Tibial nerve (tissue), 4 donors: ENCODE results near the gene RNF40. TPM values are rescaled to one million over a fixed set of nuclear protein-coding genes. Genes with fewer than 3 reads are reported as not detected.

Experiments used
- DNase-seq, 2 donors: peaks; one replicate each; pipeline ENCODE4 v3.0.0-alpha.2; 2019; ENCODE audit warnings: low spot score in 2 of 2
- H3K27ac ChIP-seq, 4 donors: fragments of 200-600 bp; sonication (generic) in 3 of 4; one replicate each; pipeline ENCODE4 v1.5.1; 2017 to 2019; ENCODE audit warnings: mild to moderate bottlenecking in 1 of 4
- H3K27me3 ChIP-seq, 2 donors: fragments of 200-600 bp; sonication (generic) in 1 of 2; one replicate each; pipeline versions ENCODE4 v1.5.1 to v1.6.0; 2017 to 2019
- H3K36me3 ChIP-seq, 3 donors: fragments of 200-600 bp; sonication (generic); one replicate each; pipeline ENCODE4 v1.5.1; 2018 to 2019
- H3K4me1 ChIP-seq, 4 donors: fragments of 200-600 bp; sonication (generic) in 3 of 4; one replicate each; pipeline ENCODE4 v1.5.1; 2017 to 2019
- H3K4me3 ChIP-seq, 4 donors: fragments of 200-600 bp; sonication (generic) in 3 of 4; one replicate each; pipeline ENCODE4 v1.5.1; 2017 to 2019; ENCODE audit warnings: mild to moderate bottlenecking in 1 of 4, moderate library complexity in 1 of 4
- H3K9me3 ChIP-seq, 4 donors: fragments of 200-600 bp; sonication (generic) in 3 of 4; one replicate each; pipeline ENCODE4 v1.5.1; 2017 to 2019
- EP300 ChIP-seq, 2 donors: sonication (generic); formaldehyde crosslinking; IDR thresholded peaks; one replicate each; pipeline ENCODE4 v1.6.1; 2017; ENCODE audit warnings: antibody characterized with exemption in 2 of 2, mild to moderate bottlenecking in 1 of 2
- POLR2A ChIP-seq, 2 donors: fragments of 450-650 bp; IDR thresholded peaks; one replicate each; pipeline ENCODE4 v1.6.1; 2017; ENCODE audit warnings: antibody characterized with exemption in 2 of 2, mild to moderate bottlenecking in 2 of 2, moderate library complexity in 2 of 2
- WGBS, 2 donors: methylation state at CpG; one replicate each; pipeline ENCODE4 v1.1.5; 2018; 5-methylcytosine and 5-hydroxymethylcytosine counted together
- total RNA-seq, 4 donors: library from RNA; depleted of rRNA; stranded (reverse); fragments of >200 nt; gene quantifications; one replicate each; pipeline ENCODE4 v1.1.0, GENCODE V29; 2016
- TF ChIP-seq, protein P1 (sequence below), 5 experiments: fragments of 200-600 bp in 3 of 5; fragments of 450-650 bp in 2 of 5; sonication (generic) in 3 of 5; IDR thresholded peaks; one replicate each; pipeline ENCODE4 v1.5.1; 2016 to 2019; ENCODE audit warnings: antibody characterized with exemption in 5 of 5, mild to moderate bottlenecking in 3 of 5, moderate library complexity in 2 of 5

The RNF40 gene
- total RNA-seq, 4 donors from 2014 or later = 71.7 to 127 (median 91.5) TPM

DNA sequence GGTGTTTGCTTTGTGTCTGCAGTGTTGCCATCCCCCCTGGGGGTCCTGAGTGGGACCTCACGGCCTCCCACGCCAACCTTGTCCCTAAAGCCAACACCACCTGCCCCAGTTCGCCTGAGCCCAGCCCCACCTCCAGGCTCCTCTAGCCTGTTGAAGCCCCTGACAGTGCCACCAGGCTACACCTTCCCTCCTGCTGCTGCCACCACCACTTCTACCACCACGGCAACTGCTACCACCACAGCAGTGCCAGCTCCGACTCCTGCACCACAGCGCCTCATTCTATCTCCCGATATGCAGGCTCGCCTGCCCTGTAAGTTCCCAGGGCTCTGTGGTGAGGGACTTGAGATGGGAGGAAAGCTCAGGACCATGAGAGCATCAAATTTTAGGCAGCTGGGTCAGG, 41.0 kb upstream of the RNF40 start:
- 93% methylated on average over 8 of the region's 8 CpGs for WGBS, 2 donors
- DNase-seq = no peak
- H3K4me3 ChIP-seq = no peak overlapping the region
- H3K27ac ChIP-seq = no peak overlapping the region
- H3K4me1 ChIP-seq = peaks cover 0 to 3% (median 0%) of the 10 kb centered on the region in 4 donors
- H3K27me3 ChIP-seq = no peaks in the 10 kb centered on the region
- H3K9me3 ChIP-seq = no peaks in the 10 kb centered on the region
- H3K36me3 ChIP-seq = peaks cover 6 to 100% (median 57%) of the 10 kb centered on the region in 3 donors
- no peak for TF ChIP-seq POLR2A (IDR thresholded peaks at IDR 0.05)
- TF ChIP-seq, protein P1, sequence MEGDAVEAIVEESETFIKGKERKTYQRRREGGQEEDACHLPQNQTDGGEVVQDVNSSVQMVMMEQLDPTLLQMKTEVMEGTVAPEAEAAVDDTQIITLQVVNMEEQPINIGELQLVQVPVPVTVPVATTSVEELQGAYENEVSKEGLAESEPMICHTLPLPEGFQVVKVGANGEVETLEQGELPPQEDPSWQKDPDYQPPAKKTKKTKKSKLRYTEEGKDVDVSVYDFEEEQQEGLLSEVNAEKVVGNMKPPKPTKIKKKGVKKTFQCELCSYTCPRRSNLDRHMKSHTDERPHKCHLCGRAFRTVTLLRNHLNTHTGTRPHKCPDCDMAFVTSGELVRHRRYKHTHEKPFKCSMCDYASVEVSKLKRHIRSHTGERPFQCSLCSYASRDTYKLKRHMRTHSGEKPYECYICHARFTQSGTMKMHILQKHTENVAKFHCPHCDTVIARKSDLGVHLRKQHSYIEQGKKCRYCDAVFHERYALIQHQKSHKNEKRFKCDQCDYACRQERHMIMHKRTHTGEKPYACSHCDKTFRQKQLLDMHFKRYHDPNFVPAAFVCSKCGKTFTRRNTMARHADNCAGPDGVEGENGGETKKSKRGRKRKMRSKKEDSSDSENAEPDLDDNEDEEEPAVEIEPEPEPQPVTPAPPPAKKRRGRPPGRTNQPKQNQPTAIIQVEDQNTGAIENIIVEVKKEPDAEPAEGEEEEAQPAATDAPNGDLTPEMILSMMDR (IDR thresholded peaks at IDR 0.05) = no peak
- no peak for TF ChIP-seq EP300 (IDR thresholded peaks at IDR 0.05)

DNA sequence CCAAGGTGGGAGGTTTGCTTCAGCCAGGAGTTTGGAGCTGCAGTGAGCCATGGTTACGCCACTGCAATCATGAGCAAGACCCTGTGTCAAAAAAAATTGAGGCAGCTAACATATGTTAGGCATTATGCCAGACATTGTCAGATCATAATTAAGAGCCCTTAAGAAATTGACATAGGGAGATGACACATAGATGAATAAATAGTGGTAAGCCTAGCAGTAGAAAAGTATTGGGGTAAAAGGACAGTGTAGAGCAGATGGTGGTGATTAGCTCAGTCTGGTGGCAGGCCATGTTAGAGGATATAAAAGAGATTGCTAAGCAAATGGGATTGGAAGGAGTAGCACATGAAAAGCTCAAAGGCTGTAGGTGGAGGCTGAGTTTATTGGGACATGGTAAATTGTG, 40.5 kb upstream of the RNF40 start:
- Histone ChIP-seq H3K4me3 (no peak overlapping the region), H3K27me3 (no peaks in the 10 kb centered on the region), H3K4me1 (peaks cover 0 to 7% (median 0%) of the 10 kb centered on the region in 4 donors), H3K36me3 (peaks cover 6 to 100% (median 56%) of the 10 kb centered on the region in 3 donors), H3K27ac (no peak overlapping the region), H3K9me3 (no peaks in the 10 kb centered on the region)
- WGBS, 2 donors = 90 to 94% methylated on average over 1 of the region's 1 CpG
- no peak for TF ChIP-seq POLR2A (IDR thresholded peaks at IDR 0.05)
- TF ChIP-seq EP300 (IDR thresholded peaks at IDR 0.05) = no peak
- TF ChIP-seq, protein P1 (IDR thresholded peaks at IDR 0.05) = no peak
- no peak for DNase-seq

DNA sequence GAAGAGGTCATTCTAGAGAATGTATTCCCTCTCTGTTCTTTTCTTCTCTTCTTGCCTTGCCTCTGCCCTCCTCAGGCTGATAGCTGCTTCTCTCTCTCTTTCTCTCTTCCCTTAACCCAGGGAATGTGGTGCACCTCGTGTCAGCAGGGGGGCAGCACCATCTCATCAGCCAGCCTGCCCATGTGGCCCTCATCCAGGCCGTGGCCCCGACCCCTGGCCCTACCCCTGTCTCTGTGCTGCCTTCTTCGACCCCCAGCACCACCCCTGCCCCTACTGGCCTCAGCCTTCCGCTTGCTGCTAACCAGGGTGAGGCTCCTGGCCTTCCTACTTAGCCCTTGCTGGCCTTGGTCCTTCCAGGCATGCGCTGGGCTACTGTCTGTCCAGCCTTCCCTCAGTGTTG, 39.7 kb upstream of the RNF40 start:
- no peak for DNase-seq
- H3K27ac ChIP-seq = no peak overlapping the region
- no peaks in the 10 kb centered on the region for H3K9me3 ChIP-seq
- H3K36me3 ChIP-seq = peaks cover 6 to 100% (median 56%) of the 10 kb centered on the region in 3 donors
- no peak overlapping the region for H3K4me3 ChIP-seq
- H3K4me1 ChIP-seq = peaks cover 0 to 8% (median 0%) of the 10 kb centered on the region in 4 donors
- 65 to 75% methylated on average over 6 of the region's 6 CpGs for WGBS, 2 donors
- no peaks in the 10 kb centered on the region for H3K27me3 ChIP-seq
- no peak for TF ChIP-seq POLR2A (IDR thresholded peaks at IDR 0.05)
- TF ChIP-seq, protein P1 (IDR thresholded peaks at IDR 0.05) = no peak
- TF ChIP-seq EP300 (IDR thresholded peaks at IDR 0.05) = no peak

DNA sequence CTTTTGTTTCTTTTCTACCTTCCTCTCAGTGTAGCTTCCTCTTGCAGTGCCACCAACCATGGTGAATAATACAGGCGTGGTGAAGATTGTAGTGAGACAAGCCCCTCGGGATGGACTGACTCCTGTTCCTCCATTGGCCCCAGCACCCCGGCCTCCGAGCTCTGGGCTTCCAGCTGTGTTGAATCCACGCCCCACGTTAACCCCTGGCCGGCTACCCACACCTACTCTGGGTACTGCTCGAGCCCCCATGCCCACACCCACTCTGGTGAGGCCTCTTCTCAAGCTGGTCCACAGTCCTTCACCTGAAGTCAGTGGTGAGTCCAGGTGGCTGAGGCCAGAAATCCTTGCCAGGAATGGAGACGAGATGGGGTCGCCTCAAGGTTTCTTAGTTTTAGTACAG, 39.2 kb upstream of the RNF40 start:
- 81 to 84% methylated on average over 10 of the region's 10 CpGs for WGBS, 2 donors

DNA sequence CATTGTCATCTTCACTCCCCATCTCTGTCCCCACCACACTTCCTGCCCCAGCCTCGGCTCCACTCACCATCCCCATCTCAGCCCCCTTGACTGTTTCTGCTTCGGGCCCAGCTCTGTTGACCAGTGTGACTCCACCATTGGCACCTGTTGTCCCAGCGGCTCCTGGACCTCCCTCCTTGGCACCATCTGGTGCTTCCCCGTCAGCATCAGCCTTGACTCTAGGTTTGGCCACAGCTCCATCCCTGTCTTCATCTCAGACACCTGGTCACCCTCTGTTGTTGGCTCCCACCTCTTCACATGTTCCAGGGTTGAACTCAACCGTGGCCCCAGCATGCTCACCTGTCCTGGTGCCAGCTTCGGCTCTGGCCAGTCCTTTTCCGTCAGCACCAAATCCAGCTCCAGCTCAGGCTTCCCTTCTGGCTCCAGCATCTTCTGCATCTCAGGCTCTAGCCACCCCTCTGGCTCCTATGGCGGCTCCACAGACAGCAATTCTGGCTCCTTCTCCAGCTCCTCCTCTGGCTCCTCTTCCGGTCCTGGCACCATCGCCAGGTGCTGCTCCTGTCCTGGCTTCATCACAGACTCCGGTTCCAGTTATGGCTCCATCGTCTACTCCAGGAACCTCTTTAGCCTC, 38.3 kb upstream of the RNF40 start:
- no peak for DNase-seq
- Histone ChIP-seq H3K9me3 (no peaks in the 10 kb centered on the region), H3K4me3 (no peak overlapping the region), H3K36me3 (peaks cover 6 to 91% (median 44%) of the 10 kb centered on the region in 3 donors), H3K4me1 (peaks cover 0 to 8% (median 0%) of the 10 kb centered on the region in 4 donors), H3K27ac (no peak overlapping the region), H3K27me3 (no peaks in the 10 kb centered on the region)
- 91 to 95% methylated on average over 12 of the region's 12 CpGs for WGBS, 2 donors
- TF ChIP-seq POLR2A (IDR thresholded peaks at IDR 0.05) (no peak), EP300 (IDR thresholded peaks at IDR 0.05) (no peak)
- TF ChIP-seq, protein P1 (IDR thresholded peaks at IDR 0.05) = no peak

More for the DNA sequence above, 39.2 kb upstream of the RNF40 start:
- Histone ChIP-seq H3K9me3 (no peaks in the 10 kb centered on the region), H3K27ac (no peak overlapping the region), H3K36me3 (peaks cover 6 to 97% (median 52%) of the 10 kb centered on the region in 3 donors), H3K27me3 (no peaks in the 10 kb centered on the region), H3K4me1 (peaks cover 0 to 8% (median 0%) of the 10 kb centered on the region in 4 donors), H3K4me3 (no peak overlapping the region)
- TF ChIP-seq EP300 (IDR thresholded peaks at IDR 0.05) = no peak
- no peak for TF ChIP-seq POLR2A (IDR thresholded peaks at IDR 0.05)
- TF ChIP-seq, protein P1 (IDR thresholded peaks at IDR 0.05) = no peak
- no peak for DNase-seq
